22Rv1 (cell line): ENCODE measurements around the gene TRIM38.

ENCODE experiments used
- CTCF ChIP-seq: fragments of 450-650 bp; IDR thresholded peaks from 2 replicates; pipeline ENCODE4 v1.5.1; 2017; ENCODE audit warnings: mild to moderate bottlenecking
- ZFX ChIP-seq: fragments of 450-650 bp; IDR thresholded peaks from 2 replicates; pipeline ENCODE4 v1.6.1; 2017; ENCODE audit warnings: antibody characterized with exemption, borderline replicate concordance

- TF ChIP-seq CTCF (no peak), ZFX (no peak)
These were observed 28.4 kb upstream of the TRIM38 start for GRCh38 chr6:25934156-25934555.
